HG02610 (cell line): ENCODE measurements around the gene PLXND1.

Experiments
- ATAC-seq: cut with Tn5 transposase; IDR thresholded peaks from one replicate; pipeline ENCODE4 v1.9.1; 2021; ENCODE audit warnings: mild to moderate bottlenecking, moderate library complexity; ENCODE audit not compliant: unreplicated experiment

PLXND1 gene

GRCh38 chr3:129627350-129628168 lies 21.1 kb upstream of the PLXND1 start:
- ATAC-seq = peak; percentile 48

GRCh38 chr3:129626744-129627349 lies 20.4 kb upstream of the PLXND1 start:
- peak; percentile 91 for ATAC-seq

DNA sequence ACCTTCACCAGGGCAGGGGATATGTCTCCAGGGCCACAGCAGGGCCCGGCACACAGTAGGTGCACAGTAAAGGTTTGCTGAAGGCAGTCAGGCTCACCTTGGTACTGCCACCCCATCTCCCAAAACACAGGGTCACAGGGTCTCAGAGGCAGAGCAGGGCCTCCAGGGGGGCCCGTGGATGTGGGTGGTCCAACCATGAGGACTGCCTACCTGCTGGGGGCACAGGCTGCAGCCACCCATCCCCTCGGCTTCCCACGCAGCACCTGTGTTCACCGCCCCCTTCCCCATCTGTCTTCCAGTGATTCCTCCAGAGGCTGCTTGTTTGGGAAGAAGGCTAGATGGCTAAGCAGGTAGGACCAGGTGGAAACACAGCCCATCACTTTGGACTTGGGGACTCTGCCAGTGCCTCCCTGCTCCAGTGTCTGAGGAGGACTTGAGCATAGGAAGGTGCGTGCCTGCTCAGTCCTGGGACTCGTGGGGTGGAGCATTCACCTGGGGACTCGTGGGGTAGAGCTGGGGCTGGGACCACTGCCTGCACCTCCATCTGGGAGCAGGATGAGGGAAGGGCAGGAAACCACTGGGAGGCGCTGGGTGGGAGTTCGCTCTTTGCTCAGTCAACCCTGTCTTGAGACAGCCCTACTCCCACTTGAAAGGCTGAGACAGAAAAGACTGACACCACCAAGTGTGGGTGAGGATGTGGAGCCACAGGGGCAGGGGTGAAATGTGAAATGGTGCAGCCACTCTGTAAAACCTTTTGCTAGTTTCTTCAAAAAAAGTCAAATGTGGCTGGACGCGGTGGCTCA lies 18.8 kb upstream of the PLXND1 start:
- no peak for ATAC-seq

GRCh38 chr3:129624347-129625071 lies 18.0 kb upstream of the PLXND1 start:
- no peak for ATAC-seq

GRCh38 chr3:129623447-129624118 lies 17.1 kb upstream of the PLXND1 start:
- no peak for ATAC-seq

DNA sequence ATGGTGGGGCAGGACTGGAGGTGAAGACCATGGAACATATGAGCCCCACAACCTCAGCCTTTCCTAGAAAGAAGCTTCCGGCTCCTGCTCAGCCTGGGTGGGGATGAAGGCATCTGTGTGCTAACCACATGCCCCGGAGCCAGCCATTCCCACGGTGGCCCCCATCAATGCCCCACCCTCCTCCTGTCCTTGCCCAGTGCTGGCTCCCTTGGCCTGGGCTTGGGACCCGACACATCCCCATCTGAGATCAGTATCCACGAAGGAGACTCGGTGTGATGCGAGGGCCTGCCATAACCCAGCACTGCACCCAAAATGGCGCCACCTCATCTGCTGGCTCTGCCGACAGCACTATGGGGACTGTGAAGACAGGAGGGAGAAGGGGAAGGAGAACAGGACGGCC lies 16.5 kb upstream of the PLXND1 start:
- no peak for ATAC-seq

- ATAC-seq = no peak
Observed at GRCh38 chr3:129622226-129622874, 15.9 kb upstream of the PLXND1 start.

- ATAC-seq = no peak
Observed at GRCh38 chr3:129621626-129622225, 15.2 kb upstream of the PLXND1 start.

DNA sequence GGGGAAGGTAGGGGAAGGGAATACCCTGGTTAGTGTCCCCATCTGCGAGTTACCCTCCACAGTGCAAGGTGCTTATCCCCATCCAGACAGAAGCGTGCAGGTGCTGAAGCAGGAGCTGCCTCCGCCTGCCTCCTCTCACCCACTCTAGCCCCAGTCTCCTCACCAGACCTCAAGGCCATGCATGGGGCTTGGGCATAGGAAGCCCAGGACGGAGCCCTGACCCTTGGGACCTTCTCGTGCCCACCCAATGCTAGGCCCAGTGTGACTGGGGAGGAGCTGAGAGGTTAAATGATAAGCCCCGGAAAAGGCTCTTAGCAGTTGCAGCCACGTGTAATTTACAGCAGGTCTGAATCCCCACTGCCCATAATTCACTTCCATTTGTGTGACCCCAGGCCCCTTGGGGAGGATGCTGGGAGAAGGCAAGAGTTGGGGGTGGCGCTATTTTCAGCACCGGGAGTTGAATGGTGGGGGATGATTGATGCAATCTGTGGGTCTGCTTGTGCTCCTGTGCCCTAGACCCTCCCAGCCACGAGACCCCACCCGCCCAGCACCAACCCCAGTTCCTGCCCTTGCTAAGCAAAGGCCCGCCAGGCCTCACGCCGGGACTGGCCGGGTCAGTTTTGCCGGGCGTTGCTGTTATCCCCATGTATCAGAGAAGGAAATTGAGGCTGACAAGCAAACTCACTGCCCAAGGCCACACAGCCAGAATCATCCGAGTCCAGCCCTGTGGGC lies 14.5 kb upstream of the PLXND1 start:
- no peak for ATAC-seq

DNA sequence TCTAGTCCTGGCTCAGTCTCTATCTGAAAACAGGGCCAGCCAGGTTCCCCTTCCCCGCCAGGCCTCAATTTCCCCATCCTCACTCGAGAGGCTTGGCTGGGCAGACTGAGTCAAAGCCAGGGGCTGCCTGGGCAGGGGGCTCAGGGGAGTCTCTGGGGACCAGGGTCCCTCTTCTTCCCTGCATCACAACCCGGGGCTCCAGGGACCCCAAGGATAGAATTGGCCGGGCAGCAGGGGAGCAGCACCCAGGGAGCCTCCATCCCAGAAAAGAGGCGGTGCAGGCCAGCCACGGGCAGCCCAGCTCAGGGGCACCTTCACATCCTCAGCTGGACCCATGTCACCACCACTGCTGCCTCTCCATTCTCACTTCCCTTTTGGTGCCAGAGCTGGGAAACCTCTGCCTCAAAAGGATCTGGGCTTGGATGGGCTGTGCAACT lies 13.3 kb upstream of the PLXND1 start:
- no peak for ATAC-seq

DNA sequence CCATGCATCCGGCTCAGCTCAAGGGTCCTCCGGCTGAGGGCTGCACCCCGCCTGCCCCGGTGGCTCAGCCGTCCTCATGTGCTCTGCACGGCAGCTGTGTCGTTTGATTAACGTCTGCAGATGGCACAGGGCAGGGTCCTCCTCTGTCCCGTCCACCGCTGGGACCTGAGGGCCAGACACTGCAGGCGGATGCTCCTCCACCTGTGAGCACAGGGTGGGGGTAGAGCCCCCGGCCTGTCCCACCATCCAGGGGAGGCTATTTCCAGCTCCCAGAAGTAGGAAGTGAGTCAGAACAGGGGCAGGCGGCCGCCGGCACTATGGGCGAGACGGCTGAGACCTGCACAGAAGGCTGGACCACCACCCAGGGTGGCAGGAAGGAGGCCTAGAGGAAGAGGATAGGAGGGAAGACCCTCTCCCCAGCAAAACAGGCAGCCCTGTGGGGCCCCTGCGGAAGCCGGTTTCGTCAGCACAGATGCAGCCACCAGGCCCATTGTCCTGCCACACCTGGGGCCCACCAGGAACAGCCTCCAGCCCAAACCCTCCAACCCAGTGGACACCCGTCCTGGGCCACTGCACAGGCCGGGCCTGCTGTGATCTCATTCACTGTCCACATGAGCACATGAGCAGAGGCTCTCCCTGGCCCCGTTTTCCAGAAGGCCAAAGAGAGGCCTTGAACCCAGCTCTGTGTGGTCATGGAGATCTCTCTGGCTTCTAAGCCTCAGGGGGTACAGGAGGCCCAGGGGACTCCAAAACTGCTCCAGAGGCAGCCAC lies 12.6 kb upstream of the PLXND1 start:
- ATAC-seq = no peak

GRCh38 chr3:129618186-129618820 lies 11.8 kb upstream of the PLXND1 start:
- no peak for ATAC-seq

GRCh38 chr3:129617381-129618185 lies 11.1 kb upstream of the PLXND1 start:
- ATAC-seq = no peak

DNA sequence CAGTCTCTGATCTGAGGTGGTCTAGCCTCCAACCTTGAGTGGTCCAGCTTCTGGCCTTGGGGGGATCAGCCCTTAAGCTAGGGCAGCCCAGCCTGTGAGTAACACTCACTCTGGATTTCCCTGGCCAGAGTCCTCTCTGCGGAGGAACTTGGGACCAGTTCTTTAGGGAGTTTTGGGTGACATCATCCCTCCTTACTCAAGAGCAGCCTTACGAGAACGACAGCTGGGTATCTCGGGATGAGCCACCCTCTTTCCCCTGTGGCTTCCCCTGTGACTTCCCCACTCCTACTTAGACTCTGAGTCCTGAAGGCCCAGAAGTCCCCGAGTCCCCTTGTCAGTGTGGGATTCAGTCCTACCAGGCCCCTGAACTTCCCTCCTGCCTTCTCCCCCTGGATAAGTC lies 10.2 kb upstream of the PLXND1 start:
- ATAC-seq = peak; percentile 61

GRCh38 chr3:129616291-129616690 lies 9.8 kb upstream of the PLXND1 start:
- ATAC-seq = no peak

DNA sequence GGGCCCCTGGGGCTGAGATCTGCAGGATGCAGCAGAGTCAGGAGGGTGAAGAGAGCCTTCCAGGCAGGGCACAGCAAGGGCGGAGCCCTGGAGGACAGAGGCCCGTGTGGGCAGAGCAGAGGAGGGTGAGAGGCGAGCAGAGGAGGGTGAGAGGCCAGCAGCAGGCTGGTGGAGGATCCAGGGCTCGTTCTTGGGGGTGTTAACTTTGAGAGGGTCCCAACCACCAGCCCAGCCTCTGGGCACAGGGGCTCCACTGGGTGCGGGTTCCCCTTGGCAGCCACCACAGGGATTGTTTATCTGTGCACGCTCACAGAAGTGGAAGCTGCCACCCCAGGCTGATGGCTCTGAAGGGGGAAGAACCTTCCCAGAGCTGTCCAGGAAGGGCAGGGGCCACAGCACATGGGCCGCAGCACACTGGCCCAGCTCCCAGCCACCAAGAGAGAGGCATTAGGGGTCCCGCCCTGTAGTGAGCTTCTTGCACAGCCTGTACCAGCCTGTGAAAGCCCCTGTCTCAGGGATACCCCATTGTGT lies 9.3 kb upstream of the PLXND1 start:
- no peak for ATAC-seq
